ENCODE measurements around the gene CRIP1. TPM values are rescaled to one million over a fixed set of nuclear protein-coding genes. Genes with fewer than 3 reads are reported as not detected.
A peak's percentile ranks its signal among the peaks of the same experiment; 100 is the strongest.

The CRIP1 gene
- total RNA-seq, 1 experiment from 2014 or later, result not detected

- DNase-seq (ENCODE audit: low read depth), result no peak
- in situ Hi-C loops (cut with HindIII; ENCODE audit: low pct_unique_long_range_greater_than_20kb, low sequenced_read_pairs), result no loop called here
These were observed 38.6 kb downstream of the CRIP1 start for GRCh38 chr14:105525326-105525725.

- in situ Hi-C loops (cut with HindIII; ENCODE audit: low pct_unique_long_range_greater_than_20kb, low sequenced_read_pairs), result no loop called here
- peak; percentile 17 for DNase-seq (ENCODE audit: low read depth)
These were observed 39.4 kb downstream of the CRIP1 start, which contains the start of gene TMEM121 for GRCh38 chr14:105525861-105526775. Gene TMEM121 (plus strand): TSS chr14:105526583. CDS start chr14:105528835, 2,252 bp downstream.

- no peak for DNase-seq (ENCODE audit: low read depth)
These were observed 40.2 kb downstream of the CRIP1 start for GRCh38 chr14:105526776-105527380.

GRCh38 chr14:105527381-105527825 lies 40.7 kb downstream of the CRIP1 start:
- in situ Hi-C loops (cut with HindIII; ENCODE audit: low pct_unique_long_range_greater_than_20kb, low sequenced_read_pairs), result no loop called here
- no peak for DNase-seq (ENCODE audit: low read depth)

More at GRCh38 chr14:105526776-105527380, 40.2 kb downstream of the CRIP1 start:
- in situ Hi-C loops (cut with HindIII; ENCODE audit: low pct_unique_long_range_greater_than_20kb, low sequenced_read_pairs), result no loop called here

GRCh38 chr14:105527826-105528585 lies 41.3 kb downstream of the CRIP1 start:
- peak; percentile 58 for DNase-seq (ENCODE audit: low read depth)
- in situ Hi-C loops (cut with HindIII; ENCODE audit: low pct_unique_long_range_greater_than_20kb, low sequenced_read_pairs), result no loop called here

- DNase-seq (ENCODE audit: low read depth), result no peak
- in situ Hi-C loops (cut with HindIII; ENCODE audit: low pct_unique_long_range_greater_than_20kb, low sequenced_read_pairs), result no loop called here
These were observed 42.1 kb downstream of the CRIP1 start for GRCh38 chr14:105528586-105529318.

GRCh38 chr14:105529319-105529568 lies 42.6 kb downstream of the CRIP1 start:
- no peak for DNase-seq (ENCODE audit: low read depth)
- in situ Hi-C loops (cut with HindIII; ENCODE audit: low pct_unique_long_range_greater_than_20kb, low sequenced_read_pairs), result no loop called here

GRCh38 chr14:105529569-105530284 lies 43.0 kb downstream of the CRIP1 start:
- DNase-seq (ENCODE audit: low read depth), result no peak
- in situ Hi-C loops (cut with HindIII; ENCODE audit: low pct_unique_long_range_greater_than_20kb, low sequenced_read_pairs), result no loop called here

GRCh38 chr14:105530285-105531087 lies 43.8 kb downstream of the CRIP1 start:
- DNase-seq (ENCODE audit: low read depth), result no peak
- in situ Hi-C loops (cut with HindIII; ENCODE audit: low pct_unique_long_range_greater_than_20kb, low sequenced_read_pairs), result no loop called here

GRCh38 chr14:105531088-105531893 lies 44.6 kb downstream of the CRIP1 start:
- in situ Hi-C loops (cut with HindIII; ENCODE audit: low pct_unique_long_range_greater_than_20kb, low sequenced_read_pairs), result no loop called here
- no peak for DNase-seq (ENCODE audit: low read depth)

- in situ Hi-C loops (cut with HindIII; ENCODE audit: low pct_unique_long_range_greater_than_20kb, low sequenced_read_pairs), result no loop called here
- DNase-seq (ENCODE audit: low read depth), result no peak
These were observed 45.4 kb downstream of the CRIP1 start for GRCh38 chr14:105531894-105532623.

- no peak for DNase-seq (ENCODE audit: low read depth)
- in situ Hi-C loops (cut with HindIII; ENCODE audit: low pct_unique_long_range_greater_than_20kb, low sequenced_read_pairs), result no loop called here
These were observed 46.1 kb downstream of the CRIP1 start for GRCh38 chr14:105532735-105533141.

GRCh38 chr14:105533391-105533790 lies 46.7 kb downstream of the CRIP1 start:
- in situ Hi-C loops (cut with HindIII; ENCODE audit: low pct_unique_long_range_greater_than_20kb, low sequenced_read_pairs), result no loop called here
- DNase-seq (ENCODE audit: low read depth), result no peak

GRCh38 chr14:105533811-105534498 lies 47.3 kb downstream of the CRIP1 start:
- in situ Hi-C loops (cut with HindIII; ENCODE audit: low pct_unique_long_range_greater_than_20kb, low sequenced_read_pairs), result no loop called here
- no peak for DNase-seq (ENCODE audit: low read depth)

- no peak for DNase-seq (ENCODE audit: low read depth)
- in situ Hi-C loops (cut with HindIII; ENCODE audit: low pct_unique_long_range_greater_than_20kb, low sequenced_read_pairs), result no loop called here
These were observed 47.9 kb downstream of the CRIP1 start for GRCh38 chr14:105534586-105534985.
